Measurements from ENCODE around the gene EIF4H.
"Not testable (repeated sequence)": the region's sequence is repeated elsewhere in the genome, so short reads cannot be mapped to it uniquely, and the experiment has no call there.

The EIF4H gene

GRCh38 chr7:74197449-74198124, 23.4 kb downstream of the EIF4H start:
- TF ChIP-seq, protein P1, sequence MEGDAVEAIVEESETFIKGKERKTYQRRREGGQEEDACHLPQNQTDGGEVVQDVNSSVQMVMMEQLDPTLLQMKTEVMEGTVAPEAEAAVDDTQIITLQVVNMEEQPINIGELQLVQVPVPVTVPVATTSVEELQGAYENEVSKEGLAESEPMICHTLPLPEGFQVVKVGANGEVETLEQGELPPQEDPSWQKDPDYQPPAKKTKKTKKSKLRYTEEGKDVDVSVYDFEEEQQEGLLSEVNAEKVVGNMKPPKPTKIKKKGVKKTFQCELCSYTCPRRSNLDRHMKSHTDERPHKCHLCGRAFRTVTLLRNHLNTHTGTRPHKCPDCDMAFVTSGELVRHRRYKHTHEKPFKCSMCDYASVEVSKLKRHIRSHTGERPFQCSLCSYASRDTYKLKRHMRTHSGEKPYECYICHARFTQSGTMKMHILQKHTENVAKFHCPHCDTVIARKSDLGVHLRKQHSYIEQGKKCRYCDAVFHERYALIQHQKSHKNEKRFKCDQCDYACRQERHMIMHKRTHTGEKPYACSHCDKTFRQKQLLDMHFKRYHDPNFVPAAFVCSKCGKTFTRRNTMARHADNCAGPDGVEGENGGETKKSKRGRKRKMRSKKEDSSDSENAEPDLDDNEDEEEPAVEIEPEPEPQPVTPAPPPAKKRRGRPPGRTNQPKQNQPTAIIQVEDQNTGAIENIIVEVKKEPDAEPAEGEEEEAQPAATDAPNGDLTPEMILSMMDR (IDR thresholded peaks at IDR 0.05; ENCODE audit: control insufficient read depth, extremely low read depth, insufficient read depth) = no peak
- no peak for DNase-seq (ENCODE audit: low read depth)

GRCh38 chr7:74199551-74200355, 25.6 kb downstream of the EIF4H start:
- 0 out of 2 replicates have a peak overlapping the region, but pooled peaks have one; percentile 4 for H3K4me3 ChIP-seq (ENCODE audit: low read depth, low read length)
- DNase-seq (ENCODE audit: low read depth) = peak; percentile 69
- TF ChIP-seq, protein P1 (IDR thresholded peaks at IDR 0.05; ENCODE audit: control insufficient read depth, extremely low read depth, insufficient read depth) = no peak

More at GRCh38 chr7:74197449-74198124, 23.4 kb downstream of the EIF4H start:
- H3K4me3 ChIP-seq (ENCODE audit: low read depth, low read length) = no peak overlapping the region

GRCh38 chr7:74202841-74203556, 28.8 kb downstream of the EIF4H start:
- no peak overlapping the region for H3K4me3 ChIP-seq (ENCODE audit: low read depth, low read length)
- TF ChIP-seq, protein P1 (IDR thresholded peaks at IDR 0.05; ENCODE audit: control insufficient read depth, extremely low read depth, insufficient read depth) = peak; percentile 42
- DNase-seq (ENCODE audit: low read depth) = no peak

DNA sequence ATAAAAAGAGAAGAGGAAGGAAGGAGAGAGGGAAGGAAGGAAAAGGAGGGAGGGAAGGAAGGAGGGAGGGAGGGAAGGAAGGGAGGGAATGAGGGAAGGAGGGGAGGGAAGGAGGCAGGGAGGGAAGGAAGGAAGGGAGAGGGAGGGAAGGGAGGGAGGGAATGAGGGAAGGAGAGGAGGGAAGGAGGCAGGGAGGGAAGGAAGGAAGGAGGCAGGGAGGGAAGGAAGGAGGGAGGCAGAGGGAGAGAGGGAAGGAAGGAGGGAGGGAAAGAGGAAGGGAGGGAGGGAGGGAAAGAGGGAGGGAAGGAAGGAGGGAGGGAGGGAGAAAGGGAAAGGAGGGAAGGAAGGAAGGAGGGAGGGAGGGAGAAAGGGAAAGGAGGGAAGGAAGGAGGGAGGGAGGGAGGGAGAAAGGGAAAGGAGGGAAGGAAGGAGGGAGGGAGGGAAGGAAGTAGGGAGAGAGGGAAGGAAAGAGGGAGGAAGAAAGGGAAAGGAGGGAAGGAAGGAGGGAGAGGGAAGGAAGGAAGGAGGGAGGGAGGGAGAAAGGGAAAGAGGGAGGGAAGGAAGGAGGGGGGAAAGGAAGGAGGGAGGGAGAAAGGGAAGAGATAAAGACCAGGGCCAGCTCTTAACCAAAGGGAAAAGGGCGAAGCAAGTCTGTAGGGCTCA, 29.9 kb downstream of the EIF4H start:
- TF ChIP-seq, protein P1 (IDR thresholded peaks at IDR 0.05; ENCODE audit: control insufficient read depth, extremely low read depth, insufficient read depth) = no peak
- H3K4me3 ChIP-seq (ENCODE audit: low read depth, low read length) = no peak overlapping the region
- DNase-seq (ENCODE audit: low read depth) = no peak

GRCh38 chr7:74206052-74206451, 31.9 kb downstream of the EIF4H start:
- not testable (repeated sequence) for H3K4me3 ChIP-seq (ENCODE audit: low read depth, low read length); DNase-seq (ENCODE audit: low read depth)

DNA sequence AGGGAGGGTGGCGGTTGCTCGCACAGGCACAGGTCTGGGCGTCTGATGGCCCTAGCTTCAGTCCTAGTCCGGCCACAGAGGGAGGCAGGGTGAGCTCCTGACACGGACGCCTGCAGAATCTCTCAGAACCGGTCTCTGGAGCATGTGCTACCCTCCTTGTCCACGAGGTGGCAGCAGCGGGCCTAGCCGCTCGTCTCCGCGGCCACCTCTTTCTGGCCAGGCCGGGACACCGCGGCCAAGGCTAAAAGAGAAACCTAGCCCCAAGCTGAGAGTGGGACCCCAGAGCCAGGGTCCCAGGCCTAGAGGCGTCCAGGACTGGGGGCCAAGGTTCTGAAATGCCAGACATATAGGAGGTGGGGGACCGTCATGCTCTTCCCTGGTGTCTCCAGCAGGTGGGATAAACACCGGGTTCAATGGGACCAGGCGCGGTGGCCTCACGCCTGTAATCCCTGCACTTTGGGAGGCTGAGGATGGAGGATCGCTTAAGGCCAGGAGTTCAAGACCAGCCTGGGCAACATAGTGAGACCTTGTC, 32.5 kb downstream of the EIF4H start:
- TF ChIP-seq, protein P1 (IDR thresholded peaks at IDR 0.05; ENCODE audit: control insufficient read depth, extremely low read depth, insufficient read depth) = peak; percentile 96
- no peak for DNase-seq (ENCODE audit: low read depth)
- H3K4me3 ChIP-seq (ENCODE audit: low read depth, low read length) = no peak overlapping the region
